Mammary epithelial cell (primary cell): ENCODE results near the gene KCNMA1.

Source experiments
- CTCF ChIP-seq, 2 donors: IDR thresholded peaks in 1 of 2; conservative IDR thresholded peaks in 1 of 2; 2 replicates each; pipeline ENCODE4 v1.5.1; 2011 to 2012; ENCODE audit warnings: inconsistent platforms in 2 of 2, low read length in 2 of 2, mild to moderate bottlenecking in 2 of 2, control low read depth in 1 of 2, low read depth in 1 of 2; ENCODE audit not compliant: insufficient read depth in 1 of 2; ENCODE audit errors: extremely low read depth in 1 of 2
- EZH2 ChIP-seq: IDR thresholded peaks from 2 replicates; pipeline ENCODE4 v1.6.1; 2012; ENCODE audit warnings: low read length, inconsistent platforms, borderline replicate concordance

- no peak for TF ChIP-seq CTCF (conservative IDR thresholded peaks at IDR 0.05 in 1 of 2, IDR thresholded peaks at IDR 0.05 in 1 of 2; ENCODE audit: extremely low read depth in 1 of 2, insufficient read depth in 1 of 2, low read depth in 1 of 2, low read length in 2 of 2)
- no peak for TF ChIP-seq EZH2
Measured at GRCh38 chr10:77619964-77620703, 17.5 kb downstream of the KCNMA1 start.
